ENCODE results near the gene C2CD2.

Gene C2CD2

DNA sequence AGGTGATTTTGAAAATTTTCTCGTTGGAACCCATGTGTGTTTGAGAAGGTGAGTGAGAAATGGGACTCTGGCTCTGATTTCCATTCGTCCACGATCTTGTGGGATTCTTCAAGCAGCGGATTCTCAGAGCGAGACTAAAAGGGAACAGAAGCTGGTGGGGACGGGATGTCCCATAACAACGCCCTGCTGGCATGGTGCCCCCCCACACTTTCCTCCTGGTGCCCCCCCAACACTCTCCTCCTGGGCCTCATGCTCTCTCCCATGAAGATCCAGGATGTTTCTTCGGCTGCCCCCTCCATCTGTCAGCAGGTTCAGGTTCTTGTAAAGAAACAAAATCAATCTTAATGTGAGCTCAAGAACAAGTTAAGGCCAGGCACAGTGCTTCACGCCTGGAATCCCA, 103.7 kb downstream of the C2CD2 start:
- no peak overlapping the region for H3K27ac ChIP-seq (ENCODE audit: insufficient read depth, low read length, poor library complexity, severe bottlenecking)
- DNase-seq: no peak
- no peaks in the 10 kb centered on the region for H3K27me3 ChIP-seq (replicated peaks; ENCODE audit: control insufficient read depth, insufficient read depth, low read length, poor library complexity, severe bottlenecking)
- no peaks in the 10 kb centered on the region for H3K9me3 ChIP-seq (ENCODE audit: control insufficient read depth, low read length)
- no peak overlapping the region for H3K4me3 ChIP-seq (ENCODE audit: insufficient read depth, low read depth, low read length, poor library complexity, severe bottlenecking)
- peaks cover 34% of the 10 kb centered on the region for H3K36me3 ChIP-seq (ENCODE audit: control insufficient read depth, insufficient read depth, low read length)
- no peaks in the 10 kb centered on the region for H3K4me1 ChIP-seq (ENCODE audit: control insufficient read depth, insufficient read depth, low read length, poor library complexity, severe bottlenecking)

DNA sequence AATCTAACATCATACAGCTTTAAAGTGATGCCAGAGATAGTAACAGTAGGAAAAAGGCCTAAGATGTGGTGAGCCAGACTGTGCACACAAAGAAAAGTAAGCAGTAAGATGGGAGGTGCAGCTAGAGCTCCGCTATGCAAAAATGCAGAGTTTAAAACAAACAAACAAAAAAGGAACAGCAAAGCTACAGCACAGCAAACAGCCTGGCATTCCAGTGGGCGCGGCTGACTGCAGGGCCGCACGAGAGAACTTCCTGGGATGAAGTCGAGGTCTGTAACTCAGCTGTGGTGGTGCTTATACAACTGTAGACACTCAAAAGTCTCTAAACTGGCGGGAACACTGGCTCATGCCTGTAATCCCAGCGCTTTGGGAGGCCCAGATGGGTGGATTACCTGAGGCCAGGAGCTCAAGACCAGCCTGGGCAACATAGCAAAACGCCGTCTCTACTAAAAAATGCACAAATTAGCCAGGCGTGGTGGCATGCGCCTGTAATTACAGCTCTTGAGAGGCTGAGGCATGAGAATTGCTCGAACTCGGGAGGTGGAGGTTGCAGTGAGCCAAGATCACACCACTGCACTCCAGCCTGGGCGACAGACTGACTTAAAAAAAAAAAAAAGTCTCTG, 104.7 kb downstream of the C2CD2 start:
- H3K4me1 ChIP-seq (ENCODE audit: control insufficient read depth, insufficient read depth, low read length, poor library complexity, severe bottlenecking): no peaks in the 10 kb centered on the region
- no peaks in the 10 kb centered on the region for H3K9me3 ChIP-seq (ENCODE audit: control insufficient read depth, low read length)
- H3K27me3 ChIP-seq (replicated peaks; ENCODE audit: control insufficient read depth, insufficient read depth, low read length, poor library complexity, severe bottlenecking): no peaks in the 10 kb centered on the region
- peaks cover 24% of the 10 kb centered on the region for H3K36me3 ChIP-seq (ENCODE audit: control insufficient read depth, insufficient read depth, low read length)
- H3K4me3 ChIP-seq (ENCODE audit: insufficient read depth, low read depth, low read length, poor library complexity, severe bottlenecking): no peak overlapping the region
- DNase-seq: no peak
- no peak overlapping the region for H3K27ac ChIP-seq (ENCODE audit: insufficient read depth, low read length, poor library complexity, severe bottlenecking)

GRCh38 chr21:41848533-41848932, 105.3 kb downstream of the C2CD2 start:
- no peak overlapping the region for H3K27ac ChIP-seq (ENCODE audit: insufficient read depth, low read length, poor library complexity, severe bottlenecking)
- no peaks in the 10 kb centered on the region for H3K27me3 ChIP-seq (replicated peaks; ENCODE audit: control insufficient read depth, insufficient read depth, low read length, poor library complexity, severe bottlenecking)
- H3K4me1 ChIP-seq (ENCODE audit: control insufficient read depth, insufficient read depth, low read length, poor library complexity, severe bottlenecking): no peaks in the 10 kb centered on the region
- H3K36me3 ChIP-seq (ENCODE audit: control insufficient read depth, insufficient read depth, low read length): peaks cover 18% of the 10 kb centered on the region
- no peaks in the 10 kb centered on the region for H3K9me3 ChIP-seq (ENCODE audit: control insufficient read depth, low read length)
- DNase-seq: no peak
- H3K4me3 ChIP-seq (ENCODE audit: insufficient read depth, low read depth, low read length, poor library complexity, severe bottlenecking): no peak overlapping the region

DNA sequence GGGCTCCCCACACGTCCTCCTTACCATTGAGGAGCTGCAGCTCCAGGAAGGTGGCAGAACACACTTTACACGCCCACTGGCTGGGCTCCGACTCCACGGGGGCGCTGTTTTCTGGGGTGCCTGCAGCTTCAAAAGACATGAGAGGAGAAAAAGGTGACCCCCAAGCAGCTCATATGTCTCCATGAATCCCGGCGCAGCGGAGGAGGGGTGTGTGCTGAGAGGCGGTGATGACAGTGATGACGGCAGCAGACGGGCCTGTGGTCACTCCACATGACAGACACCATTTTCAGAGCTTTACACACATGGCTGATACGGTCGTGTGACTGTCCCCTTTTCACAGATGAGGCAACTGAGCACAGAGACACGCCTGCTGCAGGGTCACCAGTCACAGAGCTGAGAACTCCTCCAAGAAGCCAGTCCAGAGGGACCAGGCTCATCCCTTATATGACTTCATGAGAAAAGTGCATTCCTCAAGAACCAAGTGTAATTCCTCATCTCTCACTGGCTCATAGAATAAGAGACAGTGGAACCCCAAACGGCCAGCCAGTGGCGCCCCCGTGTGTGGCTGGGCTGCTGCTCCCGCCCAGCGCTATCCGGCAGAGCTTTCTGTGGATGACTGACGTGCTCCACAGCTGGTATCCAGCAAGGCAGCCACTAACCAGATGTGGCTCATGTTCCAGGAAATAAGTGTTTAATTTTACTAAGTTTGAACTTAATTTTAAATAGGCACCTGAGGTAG, 106.6 kb downstream of the C2CD2 start:
- Histone ChIP-seq H3K4me3 (ENCODE audit: insufficient read depth, low read depth, low read length, poor library complexity, severe bottlenecking) (no peak overlapping the region), H3K27ac (ENCODE audit: insufficient read depth, low read length, poor library complexity, severe bottlenecking) (no peak overlapping the region), H3K36me3 (ENCODE audit: control insufficient read depth, insufficient read depth, low read length) (peaks cover 13% of the 10 kb centered on the region), H3K4me1 (ENCODE audit: control insufficient read depth, insufficient read depth, low read length, poor library complexity, severe bottlenecking) (no peaks in the 10 kb centered on the region), H3K9me3 (ENCODE audit: control insufficient read depth, low read length) (no peaks in the 10 kb centered on the region), H3K27me3 (replicated peaks; ENCODE audit: control insufficient read depth, insufficient read depth, low read length, poor library complexity, severe bottlenecking) (no peaks in the 10 kb centered on the region)
- no peak for DNase-seq

DNA sequence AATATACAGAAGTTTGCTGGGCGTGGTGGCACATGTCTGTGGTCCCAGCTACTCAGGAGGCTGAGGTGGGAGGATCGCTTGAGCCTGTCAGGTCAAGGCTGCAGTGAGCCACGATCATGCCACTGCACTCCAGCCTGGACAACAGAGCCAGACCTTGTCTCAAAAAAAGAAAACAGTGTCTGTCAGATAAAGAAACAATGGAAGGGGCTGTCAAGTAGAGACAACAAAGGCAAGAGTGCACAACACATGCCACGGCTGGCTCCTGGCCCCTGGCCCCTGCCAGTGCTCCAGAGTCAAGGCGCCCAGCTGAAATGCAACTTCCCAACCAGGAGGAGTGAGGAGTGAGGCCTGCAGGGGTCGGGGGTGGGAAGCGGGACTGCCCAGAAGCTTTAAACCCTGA, 107.3 kb downstream of the C2CD2 start:
- no peaks in the 10 kb centered on the region for H3K9me3 ChIP-seq (ENCODE audit: control insufficient read depth, low read length)
- H3K4me3 ChIP-seq (ENCODE audit: insufficient read depth, low read depth, low read length, poor library complexity, severe bottlenecking): no peak overlapping the region
- no peak overlapping the region for H3K27ac ChIP-seq (ENCODE audit: insufficient read depth, low read length, poor library complexity, severe bottlenecking)
- H3K27me3 ChIP-seq (replicated peaks; ENCODE audit: control insufficient read depth, insufficient read depth, low read length, poor library complexity, severe bottlenecking): no peaks in the 10 kb centered on the region
- no peaks in the 10 kb centered on the region for H3K4me1 ChIP-seq (ENCODE audit: control insufficient read depth, insufficient read depth, low read length, poor library complexity, severe bottlenecking)
- DNase-seq: no peak
- H3K36me3 ChIP-seq (ENCODE audit: control insufficient read depth, insufficient read depth, low read length): peaks cover 7% of the 10 kb centered on the region

GRCh38 chr21:41846033-41846317, 107.8 kb downstream of the C2CD2 start:
- Histone ChIP-seq H3K36me3 (ENCODE audit: control insufficient read depth, insufficient read depth, low read length) (peaks cover 6% of the 10 kb centered on the region), H3K27ac (ENCODE audit: insufficient read depth, low read length, poor library complexity, severe bottlenecking) (no peak overlapping the region), H3K27me3 (replicated peaks; ENCODE audit: control insufficient read depth, insufficient read depth, low read length, poor library complexity, severe bottlenecking) (no peaks in the 10 kb centered on the region), H3K4me3 (ENCODE audit: insufficient read depth, low read depth, low read length, poor library complexity, severe bottlenecking) (no peak overlapping the region), H3K4me1 (ENCODE audit: control insufficient read depth, insufficient read depth, low read length, poor library complexity, severe bottlenecking) (no peaks in the 10 kb centered on the region), H3K9me3 (ENCODE audit: control insufficient read depth, low read length) (no peaks in the 10 kb centered on the region)
- DNase-seq: no peak

- Histone ChIP-seq H3K36me3 (ENCODE audit: control insufficient read depth, insufficient read depth, low read length) (peaks cover 6% of the 10 kb centered on the region), H3K9me3 (ENCODE audit: control insufficient read depth, low read length) (no peaks in the 10 kb centered on the region), H3K4me1 (ENCODE audit: control insufficient read depth, insufficient read depth, low read length, poor library complexity, severe bottlenecking) (no peaks in the 10 kb centered on the region), H3K4me3 (ENCODE audit: insufficient read depth, low read depth, low read length, poor library complexity, severe bottlenecking) (no peak overlapping the region), H3K27me3 (replicated peaks; ENCODE audit: control insufficient read depth, insufficient read depth, low read length, poor library complexity, severe bottlenecking) (no peaks in the 10 kb centered on the region), H3K27ac (ENCODE audit: insufficient read depth, low read length, poor library complexity, severe bottlenecking) (no peak overlapping the region)
- DNase-seq: no peak
Observed at GRCh38 chr21:41845310-41846032, 108.3 kb downstream of the C2CD2 start.

- no peak for DNase-seq
- Histone ChIP-seq H3K9me3 (ENCODE audit: control insufficient read depth, low read length) (no peaks in the 10 kb centered on the region), H3K4me1 (ENCODE audit: control insufficient read depth, insufficient read depth, low read length, poor library complexity, severe bottlenecking) (no peaks in the 10 kb centered on the region), H3K36me3 (ENCODE audit: control insufficient read depth, insufficient read depth, low read length) (peaks cover 10% of the 10 kb centered on the region), H3K4me3 (ENCODE audit: insufficient read depth, low read depth, low read length, poor library complexity, severe bottlenecking) (no peak overlapping the region), H3K27me3 (replicated peaks; ENCODE audit: control insufficient read depth, insufficient read depth, low read length, poor library complexity, severe bottlenecking) (no peaks in the 10 kb centered on the region), H3K27ac (ENCODE audit: insufficient read depth, low read length, poor library complexity, severe bottlenecking) (no peak overlapping the region)
Observed at GRCh38 chr21:41843584-41843983, 110.2 kb downstream of the C2CD2 start.

DNA sequence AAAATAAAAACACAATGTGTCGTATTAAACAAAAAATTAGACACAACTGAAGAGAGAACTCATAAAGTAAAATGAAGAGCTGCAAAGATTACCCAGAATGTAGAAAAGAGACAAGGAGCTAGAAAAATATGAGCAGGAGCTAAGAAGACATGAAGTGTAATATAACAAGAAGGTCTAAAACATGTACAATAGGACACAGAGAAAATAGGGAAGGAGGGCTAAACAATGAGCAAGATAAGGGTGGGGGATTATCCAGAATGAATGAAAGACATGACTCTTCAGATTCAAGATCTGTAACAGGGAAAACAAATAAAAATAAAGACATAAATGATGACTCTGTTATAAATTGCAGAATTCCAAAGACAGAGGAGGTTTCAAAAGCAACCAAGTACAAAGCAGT, 112.9 kb downstream of the C2CD2 start:
- H3K4me3 ChIP-seq (ENCODE audit: insufficient read depth, low read depth, low read length, poor library complexity, severe bottlenecking): no peak overlapping the region
- H3K4me1 ChIP-seq (ENCODE audit: control insufficient read depth, insufficient read depth, low read length, poor library complexity, severe bottlenecking): no peaks in the 10 kb centered on the region
- peaks cover 21% of the 10 kb centered on the region for H3K36me3 ChIP-seq (ENCODE audit: control insufficient read depth, insufficient read depth, low read length)
- H3K27me3 ChIP-seq (replicated peaks; ENCODE audit: control insufficient read depth, insufficient read depth, low read length, poor library complexity, severe bottlenecking): no peaks in the 10 kb centered on the region
- H3K9me3 ChIP-seq (ENCODE audit: control insufficient read depth, low read length): no peaks in the 10 kb centered on the region
- H3K27ac ChIP-seq (ENCODE audit: insufficient read depth, low read length, poor library complexity, severe bottlenecking): no peak overlapping the region
- DNase-seq: no peak

GRCh38 chr21:41839387-41840000, 114.3 kb downstream of the C2CD2 start:
- H3K4me3 ChIP-seq (ENCODE audit: insufficient read depth, low read depth, low read length, poor library complexity, severe bottlenecking): no peak overlapping the region
- H3K4me1 ChIP-seq (ENCODE audit: control insufficient read depth, insufficient read depth, low read length, poor library complexity, severe bottlenecking): no peaks in the 10 kb centered on the region
- no peak for DNase-seq
- H3K27me3 ChIP-seq (replicated peaks; ENCODE audit: control insufficient read depth, insufficient read depth, low read length, poor library complexity, severe bottlenecking): no peaks in the 10 kb centered on the region
- peaks cover 35% of the 10 kb centered on the region for H3K36me3 ChIP-seq (ENCODE audit: control insufficient read depth, insufficient read depth, low read length)
- no peaks in the 10 kb centered on the region for H3K9me3 ChIP-seq (ENCODE audit: control insufficient read depth, low read length)
- no peak overlapping the region for H3K27ac ChIP-seq (ENCODE audit: insufficient read depth, low read length, poor library complexity, severe bottlenecking)

Data from effector memory CD4-positive, alpha-beta T cell (primary cell).